ENCODE data around the gene UNC5C.

DNA sequence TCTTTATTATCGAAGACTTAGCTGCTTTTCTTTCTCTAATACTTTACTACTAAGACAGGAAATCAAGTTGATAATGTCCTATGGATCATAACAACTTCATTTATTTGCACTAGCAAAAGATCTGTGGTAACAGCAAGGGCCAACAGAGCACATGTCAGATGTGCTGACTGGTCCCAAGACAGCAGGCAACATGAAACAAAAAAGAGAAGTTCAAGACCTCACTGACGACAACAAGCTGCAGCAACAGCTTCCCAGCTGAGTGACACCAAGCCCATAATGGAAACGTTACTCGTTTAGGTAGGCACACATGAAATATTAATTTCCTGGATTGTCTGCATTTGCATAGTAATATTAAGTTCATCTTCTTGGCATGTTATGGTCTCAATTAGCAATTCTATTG is 126.9 kb downstream of the UNC5C start:
- TF ChIP-seq TCF7L2 (IDR thresholded peaks at IDR 0.05; ENCODE audit: low read depth, low read length), result no peak
- TF ChIP-seq, protein P1, sequence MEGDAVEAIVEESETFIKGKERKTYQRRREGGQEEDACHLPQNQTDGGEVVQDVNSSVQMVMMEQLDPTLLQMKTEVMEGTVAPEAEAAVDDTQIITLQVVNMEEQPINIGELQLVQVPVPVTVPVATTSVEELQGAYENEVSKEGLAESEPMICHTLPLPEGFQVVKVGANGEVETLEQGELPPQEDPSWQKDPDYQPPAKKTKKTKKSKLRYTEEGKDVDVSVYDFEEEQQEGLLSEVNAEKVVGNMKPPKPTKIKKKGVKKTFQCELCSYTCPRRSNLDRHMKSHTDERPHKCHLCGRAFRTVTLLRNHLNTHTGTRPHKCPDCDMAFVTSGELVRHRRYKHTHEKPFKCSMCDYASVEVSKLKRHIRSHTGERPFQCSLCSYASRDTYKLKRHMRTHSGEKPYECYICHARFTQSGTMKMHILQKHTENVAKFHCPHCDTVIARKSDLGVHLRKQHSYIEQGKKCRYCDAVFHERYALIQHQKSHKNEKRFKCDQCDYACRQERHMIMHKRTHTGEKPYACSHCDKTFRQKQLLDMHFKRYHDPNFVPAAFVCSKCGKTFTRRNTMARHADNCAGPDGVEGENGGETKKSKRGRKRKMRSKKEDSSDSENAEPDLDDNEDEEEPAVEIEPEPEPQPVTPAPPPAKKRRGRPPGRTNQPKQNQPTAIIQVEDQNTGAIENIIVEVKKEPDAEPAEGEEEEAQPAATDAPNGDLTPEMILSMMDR (IDR thresholded peaks at IDR 0.05), result no peak

Measured in Panc1 (cell line).